Skeletal muscle satellite cell (primary cell): Measurements from ENCODE around the gene RAB36. TPM values are rescaled to one million over a fixed set of nuclear protein-coding genes. Genes with fewer than 3 reads are reported as not detected.

Experiments
- H3K27me3 ChIP-seq: 2 replicates; pipeline ENCODE4 v1.7.0; 2013; ENCODE audit warnings: low read length; ENCODE audit not compliant: control insufficient read depth, insufficient read depth
- H3K36me3 ChIP-seq: 2 replicates; pipeline ENCODE4 v1.7.0; 2013; ENCODE audit warnings: mild to moderate bottlenecking, control low read depth, low read length; ENCODE audit not compliant: insufficient read depth
- H3K4me1 ChIP-seq: 2 replicates; pipeline ENCODE4 v1.7.0; 2013; ENCODE audit warnings: low read length; ENCODE audit not compliant: control insufficient read depth, insufficient read depth
- H3K4me2 ChIP-seq: 2 replicates; pipeline ENCODE4 v1.7.0; 2013; ENCODE audit warnings: mild to moderate bottlenecking, low read length
- H3K4me3 ChIP-seq: 2 replicates; pipeline ENCODE4 v1.7.0; 2013; ENCODE audit warnings: low read length
- H3K9ac ChIP-seq: 2 replicates; pipeline ENCODE4 v1.7.0; 2013; ENCODE audit warnings: mild to moderate bottlenecking, low read depth, low read length, moderate library complexity
- H3K9me3 ChIP-seq: replicated peaks from 2 replicates; pipeline ENCODE4 v1.7.0; 2013; ENCODE audit warnings: mild to moderate bottlenecking, control low read depth, low read length
- small RNA-seq: library from RNA; depleted of rRNA; stranded (forward); fragments of <200 nt; gene quantifications from one replicate; pipeline ENCODE3, GENCODE V24; 2012

Gene RAB36

GRCh38 chr22:23211622-23212021 lies 66.3 kb downstream of the RAB36 start:
- H3K4me1 ChIP-seq = peaks cover 18% of the 10 kb centered on the region
- no peak overlapping the region for H3K9ac ChIP-seq
- H3K36me3 ChIP-seq = no peaks in the 10 kb centered on the region
- H3K27me3 ChIP-seq = no peaks in the 10 kb centered on the region
- no peak overlapping the region for H3K4me3 ChIP-seq
- H3K9me3 ChIP-seq = no peaks in the 10 kb centered on the region
- H3K4me2 ChIP-seq = no peak overlapping the region

GRCh38 chr22:23212061-23213021 lies 67.1 kb downstream of the RAB36 start:
- H3K4me3 ChIP-seq = no peak overlapping the region
- H3K36me3 ChIP-seq = no peaks in the 10 kb centered on the region
- H3K9me3 ChIP-seq = no peaks in the 10 kb centered on the region
- no peak overlapping the region for H3K4me2 ChIP-seq
- peaks cover 18% of the 10 kb centered on the region for H3K4me1 ChIP-seq
- no peak overlapping the region for H3K9ac ChIP-seq
- no peaks in the 10 kb centered on the region for H3K27me3 ChIP-seq

- H3K4me3 ChIP-seq = no peak overlapping the region
- no peak overlapping the region for H3K9ac ChIP-seq
- H3K4me2 ChIP-seq = no peak overlapping the region
- no peaks in the 10 kb centered on the region for H3K9me3 ChIP-seq
- no peaks in the 10 kb centered on the region for H3K36me3 ChIP-seq
- no peaks in the 10 kb centered on the region for H3K27me3 ChIP-seq
- peaks cover 19% of the 10 kb centered on the region for H3K4me1 ChIP-seq
Observed at GRCh38 chr22:23213022-23213555, 67.8 kb downstream of the RAB36 start.

GRCh38 chr22:23213581-23214334 lies 68.5 kb downstream of the RAB36 start:
- no peaks in the 10 kb centered on the region for H3K36me3 ChIP-seq
- H3K9me3 ChIP-seq = no peaks in the 10 kb centered on the region
- H3K4me3 ChIP-seq = no peak overlapping the region
- H3K9ac ChIP-seq = no peak overlapping the region
- no peak overlapping the region for H3K4me2 ChIP-seq
- no peaks in the 10 kb centered on the region for H3K27me3 ChIP-seq
- peaks cover 25% of the 10 kb centered on the region for H3K4me1 ChIP-seq

Small RNA genes within 50 kb of the gene (small RNA-seq; reads per million reads assigned to genes)
- gene BCRP8 (not detected), gene RF00017 (not detected), gene RF00066 (not detected)
